CD4-positive, alpha-beta memory T cell (primary cell): ENCODE results near the gene HMCN2. TPM values are rescaled to one million over a fixed set of nuclear protein-coding genes. Genes with fewer than 3 reads are reported as not detected.

Experiments
- CTCF ChIA-PET: fragments of 350-600 bp; sonication (Branson Sonifier 250); formaldehyde crosslinking; loops from one replicate; lab custom pipeline; 2021; ENCODE audit warnings: inconsistent platforms; ENCODE audit not compliant: partially characterized antibody; lab: Charles Lee
- POLR2A ChIA-PET: fragments of 350-600 bp; sonication (Branson Sonifier 250); formaldehyde crosslinking; loops from one replicate; lab custom pipeline; 2021; ENCODE audit not compliant: partially characterized antibody; lab: Charles Lee
- DNase-seq, 5 donors: peaks; one replicate each; pipeline versions ENCODE4 v3.0.0 to v3.0.0-alpha.2; 2020 to 2022; ENCODE audit warnings: mixed read lengths in 1 of 5
- H3K27ac ChIP-seq: one replicate; pipeline ENCODE4 v1.7.0; 2013; ENCODE audit warnings: low read depth, low read length
- H3K27me3 ChIP-seq: 2 replicates; pipeline ENCODE4 v1.7.0; 2013; ENCODE audit warnings: mild to moderate bottlenecking, low read length, moderate library complexity; ENCODE audit not compliant: insufficient read depth
- H3K36me3 ChIP-seq: 2 replicates; pipeline ENCODE4 v1.7.0; 2013; ENCODE audit warnings: mild to moderate bottlenecking, low read length, moderate library complexity; ENCODE audit not compliant: insufficient read depth
- H3K4me1 ChIP-seq: 2 replicates; pipeline ENCODE4 v1.7.0; 2013; ENCODE audit warnings: mild to moderate bottlenecking, low read length, moderate library complexity; ENCODE audit not compliant: insufficient read depth
- H3K4me3 ChIP-seq, 2 donors: one replicate each; pipeline ENCODE4 v1.7.0; 2013; ENCODE audit warnings: low read length in 2 of 2, mild to moderate bottlenecking in 1 of 2
- H3K9me3 ChIP-seq, 2 donors: one replicate each; pipeline ENCODE4 v1.7.0; 2013; ENCODE audit warnings: low read length in 2 of 2, control low read depth in 1 of 2; ENCODE audit not compliant: control insufficient read depth in 1 of 2
- H3K27ac Mint-ChIP-seq, 7 donors: one replicate each; pipeline ENCODE4 v1.8.0; 2020 to 2021; ENCODE audit warnings: mixed read lengths in 7 of 7, mild to moderate bottlenecking in 6 of 7, inconsistent platforms in 3 of 7, moderate library complexity in 3 of 7
- H3K27me3 Mint-ChIP-seq, 2 donors: one replicate each; pipeline ENCODE4 v1.8.0; 2020 to 2021; ENCODE audit warnings: mixed read lengths in 2 of 2
- H3K36me3 Mint-ChIP-seq, 2 donors: one replicate each; pipeline ENCODE4 v1.8.0; 2020 to 2021; ENCODE audit warnings: mixed read lengths in 2 of 2, inconsistent platforms in 1 of 2, mild to moderate bottlenecking in 1 of 2
- H3K4me1 Mint-ChIP-seq, 4 donors: one replicate each; pipeline ENCODE4 v1.8.0; 2020 to 2021; ENCODE audit warnings: mixed read lengths in 4 of 4, mild to moderate bottlenecking in 1 of 4
- H3K4me3 Mint-ChIP-seq, 8 donors: one replicate each; pipeline ENCODE4 v1.8.0; 2020 to 2021; ENCODE audit warnings: mixed read lengths in 8 of 8, mild to moderate bottlenecking in 7 of 8, moderate library complexity in 6 of 8, inconsistent platforms in 3 of 8
- H3K9me3 Mint-ChIP-seq, 8 donors: one replicate each; pipeline ENCODE4 v1.8.0; 2020 to 2021; ENCODE audit warnings: mixed read lengths in 8 of 8, mild to moderate bottlenecking in 5 of 8, inconsistent platforms in 3 of 8, moderate library complexity in 1 of 8
- intact Hi-C: fragments of 100-400 bp; cut with micrococcal nuclease; formaldehyde crosslinking; loops from one replicate; pipeline ENCODE4 v1.15.1; 2023
- polyA plus RNA-seq, 2 donors: library from polyadenylated mRNA; unstranded; fragments of 300-500 nt; fragmentation: Illumina TruSeq; gene quantifications; one replicate each; pipeline ENCODE4 v1.2.3, GENCODE V29; 2021
- total RNA-seq, 2 experiments: library from RNA; stranded (reverse); gene quantifications; one replicate each; pipeline ENCODE4 v1.2.3, GENCODE V29; 2021

The HMCN2 gene
- total and polyA plus RNA-seq, 4 experiments from 2014 or later: not detected

- H3K9me3 ChIP-seq: no peaks in the 10 kb centered on the region
- H3K27ac ChIP-seq: no peak overlapping the region
- no peaks in the 10 kb centered on the region for H3K36me3 ChIP-seq
- H3K36me3 Mint-ChIP-seq: no peaks in the 10 kb centered on the region
- intact Hi-C loops: no loop called here
- no peaks in the 10 kb centered on the region for H3K9me3 Mint-ChIP-seq
- H3K4me3 ChIP-seq: no peak overlapping the region
- no peak for DNase-seq
- CTCF ChIA-PET: no interaction called here
- POLR2A ChIA-PET: no interaction called here
- H3K4me3 Mint-ChIP-seq: no peak overlapping the region
- H3K4me1 Mint-ChIP-seq: no peaks in the 10 kb centered on the region
- H3K27me3 Mint-ChIP-seq: peaks cover 16 to 24% of the 10 kb centered on the region in 2 donors
- H3K27me3 ChIP-seq: no peaks in the 10 kb centered on the region
- no peak overlapping the region for H3K27ac Mint-ChIP-seq
- no peaks in the 10 kb centered on the region for H3K4me1 ChIP-seq
These were observed 215.1 kb downstream of the HMCN2 start for GRCh38 chr9:130480673-130481072.

- POLR2A ChIA-PET: no interaction called here
- no peaks in the 10 kb centered on the region for H3K9me3 Mint-ChIP-seq
- no peaks in the 10 kb centered on the region for H3K9me3 ChIP-seq
- H3K27me3 Mint-ChIP-seq: peaks cover 17 to 21% of the 10 kb centered on the region in 2 donors
- H3K4me1 ChIP-seq: no peaks in the 10 kb centered on the region
- no peak overlapping the region for H3K27ac ChIP-seq
- no peak overlapping the region for H3K4me3 Mint-ChIP-seq
- DNase-seq: no peak
- H3K4me3 ChIP-seq: no peak overlapping the region
- H3K36me3 Mint-ChIP-seq: no peaks in the 10 kb centered on the region
- no peaks in the 10 kb centered on the region for H3K27me3 ChIP-seq
- H3K36me3 ChIP-seq: no peaks in the 10 kb centered on the region
- H3K4me1 Mint-ChIP-seq: no peaks in the 10 kb centered on the region
- intact Hi-C loops: no loop called here
- H3K27ac Mint-ChIP-seq: no peak overlapping the region
- CTCF ChIA-PET: no interaction called here
These were observed 216.9 kb downstream of the HMCN2 start for GRCh38 chr9:130482463-130482862.

- intact Hi-C loops: no loop called here
- Mint-ChIP-seq H3K36me3 (no peaks in the 10 kb centered on the region), H3K27me3 (peaks cover 17 to 21% of the 10 kb centered on the region in 2 donors), H3K9me3 (no peaks in the 10 kb centered on the region), H3K4me1 (no peaks in the 10 kb centered on the region), H3K27ac (no peak overlapping the region), H3K4me3 (no peak overlapping the region)
- DNase-seq: no peak
- Histone ChIP-seq H3K4me1 (no peaks in the 10 kb centered on the region), H3K27me3 (no peaks in the 10 kb centered on the region), H3K9me3 (no peaks in the 10 kb centered on the region), H3K27ac (no peak overlapping the region), H3K36me3 (no peaks in the 10 kb centered on the region), H3K4me3 (no peak overlapping the region)
- ChIA-PET POLR2A (no interaction called here), CTCF (no interaction called here)
These were observed 217.9 kb downstream of the HMCN2 start for GRCh38 chr9:130483371-130483971.

Other genes with a start within 250 kb of the HMCN2 start
- 100 to 1,000 TPM; 197 to 202 TPM for gene FNBP1, start 222.6 kb upstream of the HMCN2 start, total RNA-seq
- 100 to 1,000 TPM; 143 to 165 TPM for gene FNBP1, start 222.6 kb upstream of the HMCN2 start, polyA plus RNA-seq
- gene GPR107, start 211.9 kb upstream of the HMCN2 start, total RNA-seq: 10 to 100 TPM; 23.8 to 24.4 TPM
- gene GPR107, start 211.9 kb upstream of the HMCN2 start, polyA plus RNA-seq: 1 to 10 TPM; 2.2 to 3.3 TPM
- under 1 TPM; 0.64 to 0.90 TPM for gene NCS1, start 93.4 kb upstream of the HMCN2 start, total RNA-seq
- gene NCS1, start 93.4 kb upstream of the HMCN2 start, polyA plus RNA-seq: not detected
- not detected for gene ASS1, start 179.2 kb downstream of the HMCN2 start, total RNA-seq
- gene ASS1, start 179.2 kb downstream of the HMCN2 start, polyA plus RNA-seq: not detected